Tibial artery (tissue), 4 donors: ENCODE data around the gene SBF2.

ENCODE experiments used
- DNase-seq, 2 donors: peaks; one replicate each; pipeline ENCODE4 v3.0.0-alpha.2; 2019
- H3K27ac ChIP-seq, 2 donors: fragments of 200-600 bp; sonication (generic) in 1 of 2; 1 replicate in 1 of 2; 2 replicates in 1 of 2; pipeline ENCODE4 v1.5.1; 2018 to 2019; ENCODE audit warnings: mild to moderate bottlenecking in 1 of 2
- H3K27me3 ChIP-seq, 2 donors: fragments of 200-600 bp; sonication (generic) in 1 of 2; one replicate each; pipeline versions ENCODE4 v1.5.1 to v1.6.0; 2016 to 2019
- H3K36me3 ChIP-seq, 3 donors: fragments of 200-600 bp; sonication (generic) in 2 of 3; one replicate each; pipeline ENCODE4 v1.5.1; 2016 to 2019; ENCODE audit warnings: mild to moderate bottlenecking in 2 of 3
- H3K4me1 ChIP-seq, 4 donors: fragments of 200-600 bp; sonication (generic) in 2 of 4; 1 replicate in 3 of 4; 2 replicates in 1 of 4; pipeline ENCODE4 v1.5.1; 2016 to 2019
- H3K4me3 ChIP-seq, 2 donors: fragments of 200-600 bp; sonication (generic) in 1 of 2; 1 replicate in 1 of 2; 2 replicates in 1 of 2; pipeline ENCODE4 v1.5.1; 2018 to 2019; ENCODE audit warnings: mild to moderate bottlenecking in 2 of 2
- H3K9me3 ChIP-seq, 3 donors: fragments of 200-600 bp; sonication (generic) in 1 of 3; one replicate each; pipeline ENCODE4 v1.5.1; 2016 to 2019
- CTCF ChIP-seq, 2 experiments: fragments of 200-600 bp in 1 of 2; fragments of 450-650 bp in 1 of 2; IDR thresholded peaks; one replicate each; pipeline ENCODE4 v1.5.1; 2017 to 2019; ENCODE audit warnings: antibody characterized with exemption in 2 of 2, mild to moderate bottlenecking in 1 of 2, moderate library complexity in 1 of 2
- intact Hi-C: fragments of 100-400 bp; cut with DNase I; formaldehyde crosslinking; loops from one replicate; pipeline ENCODE4 v1.15.0; 2023; ENCODE audit warnings: low total_unique reads

SBF2 gene

GRCh38 chr11:10319702-10320558, 25.9 kb upstream of the SBF2 start:
- intact Hi-C loops, result loop anchor here (5.0 kb wide), 1 partner anchor 563 kb away; no protein-coding TSS in a partner anchor
- Histone ChIP-seq H3K27ac (peak overlapping the region in 1 of 2 donors; percentile 11), H3K4me1 (peaks cover 0 to 32% (median 9%) of the 10 kb centered on the region in 4 donors), H3K36me3 (no peaks in the 10 kb centered on the region), H3K4me3 (no peak overlapping the region), H3K27me3 (no peaks in the 10 kb centered on the region), H3K9me3 (no peaks in the 10 kb centered on the region)
- no peak for TF ChIP-seq CTCF (IDR thresholded peaks at IDR 0.05)
- DNase-seq, result no peak

GRCh38 chr11:10318527-10318802, 24.4 kb upstream of the SBF2 start:
- no peak overlapping the region for H3K27ac ChIP-seq
- H3K27me3 ChIP-seq, result no peaks in the 10 kb centered on the region
- no peak for DNase-seq
- H3K4me3 ChIP-seq, result no peak overlapping the region
- no peaks in the 10 kb centered on the region for H3K36me3 ChIP-seq
- H3K9me3 ChIP-seq, result no peaks in the 10 kb centered on the region
- TF ChIP-seq CTCF (IDR thresholded peaks at IDR 0.05), result no peak
- H3K4me1 ChIP-seq, result peaks cover 0 to 18% (median 6%) of the 10 kb centered on the region in 4 donors
- intact Hi-C loops, result no loop called here

GRCh38 chr11:10317776-10318526, 23.9 kb upstream of the SBF2 start:
- Histone ChIP-seq H3K9me3 (no peaks in the 10 kb centered on the region), H3K36me3 (no peaks in the 10 kb centered on the region), H3K4me3 (no peak overlapping the region), H3K4me1 (peaks cover 0 to 14% (median 6%) of the 10 kb centered on the region in 4 donors), H3K27ac (no peak overlapping the region), H3K27me3 (no peaks in the 10 kb centered on the region)
- DNase-seq, result no peak
- intact Hi-C loops, result no loop called here
- no peak for TF ChIP-seq CTCF (IDR thresholded peaks at IDR 0.05)

GRCh38 chr11:10317151-10317755, 23.2 kb upstream of the SBF2 start:
- no peaks in the 10 kb centered on the region for H3K27me3 ChIP-seq
- no peak for DNase-seq
- H3K36me3 ChIP-seq, result no peaks in the 10 kb centered on the region
- H3K27ac ChIP-seq, result no peak overlapping the region
- no peaks in the 10 kb centered on the region for H3K9me3 ChIP-seq
- intact Hi-C loops, result no loop called here
- H3K4me3 ChIP-seq, result no peak overlapping the region
- no peak for TF ChIP-seq CTCF (IDR thresholded peaks at IDR 0.05)
- peaks cover 0 to 7% (median under 1%) of the 10 kb centered on the region in 4 donors for H3K4me1 ChIP-seq

- H3K9me3 ChIP-seq, result no peaks in the 10 kb centered on the region
- H3K4me3 ChIP-seq, result no peak overlapping the region
- DNase-seq, result no peak
- H3K27ac ChIP-seq, result no peak overlapping the region
- H3K27me3 ChIP-seq, result no peaks in the 10 kb centered on the region
- H3K36me3 ChIP-seq, result no peaks in the 10 kb centered on the region
- TF ChIP-seq CTCF (IDR thresholded peaks at IDR 0.05), result no peak
- peaks cover 0 to 2% (median 0%) of the 10 kb centered on the region in 4 donors for H3K4me1 ChIP-seq
- intact Hi-C loops, result no loop called here
Observed at GRCh38 chr11:10315083-10315482, 21.1 kb upstream of the SBF2 start.
